ENCODE measurements around the gene FSD1L.

- TF ChIP-seq, protein P1, sequence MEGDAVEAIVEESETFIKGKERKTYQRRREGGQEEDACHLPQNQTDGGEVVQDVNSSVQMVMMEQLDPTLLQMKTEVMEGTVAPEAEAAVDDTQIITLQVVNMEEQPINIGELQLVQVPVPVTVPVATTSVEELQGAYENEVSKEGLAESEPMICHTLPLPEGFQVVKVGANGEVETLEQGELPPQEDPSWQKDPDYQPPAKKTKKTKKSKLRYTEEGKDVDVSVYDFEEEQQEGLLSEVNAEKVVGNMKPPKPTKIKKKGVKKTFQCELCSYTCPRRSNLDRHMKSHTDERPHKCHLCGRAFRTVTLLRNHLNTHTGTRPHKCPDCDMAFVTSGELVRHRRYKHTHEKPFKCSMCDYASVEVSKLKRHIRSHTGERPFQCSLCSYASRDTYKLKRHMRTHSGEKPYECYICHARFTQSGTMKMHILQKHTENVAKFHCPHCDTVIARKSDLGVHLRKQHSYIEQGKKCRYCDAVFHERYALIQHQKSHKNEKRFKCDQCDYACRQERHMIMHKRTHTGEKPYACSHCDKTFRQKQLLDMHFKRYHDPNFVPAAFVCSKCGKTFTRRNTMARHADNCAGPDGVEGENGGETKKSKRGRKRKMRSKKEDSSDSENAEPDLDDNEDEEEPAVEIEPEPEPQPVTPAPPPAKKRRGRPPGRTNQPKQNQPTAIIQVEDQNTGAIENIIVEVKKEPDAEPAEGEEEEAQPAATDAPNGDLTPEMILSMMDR (IDR thresholded peaks at IDR 0.05; ENCODE audit: low read depth, low read length) = no peak
- TF ChIP-seq EZH2phosphoT487 (IDR thresholded peaks at IDR 0.05; ENCODE audit: low read depth) = no peak
These were observed 106.2 kb downstream of the FSD1L start for GRCh38 chr9:105554042-105554441.

All from OCI-LY3 (cell line).